Ishikawa (cell line): ENCODE data around the gene KCTD14.

Source experiments
- EGR1 ChIP-seq: IDR thresholded peaks from 2 replicates; pipeline ENCODE4 v1.6.1; 2012
- EP300 ChIP-seq: IDR thresholded peaks from 2 replicates; pipeline ENCODE4 v1.6.1; 2012; ENCODE audit warnings: borderline replicate concordance
- FOXM1 ChIP-seq: IDR thresholded peaks from 2 replicates; pipeline ENCODE4 v1.6.1; 2012; ENCODE audit warnings: low read depth, borderline replicate concordance
- MAX ChIP-seq: IDR thresholded peaks from 2 replicates; pipeline ENCODE4 v1.6.1; 2012
- NFIC ChIP-seq: IDR thresholded peaks from 2 replicates; pipeline ENCODE4 v1.6.1; 2012
- RAD21 ChIP-seq: IDR thresholded peaks from 2 replicates; pipeline ENCODE4 v1.6.1; 2012; ENCODE audit warnings: low read depth
- REST ChIP-seq: IDR thresholded peaks from 2 replicates; pipeline ENCODE4 v1.6.1; 2012; ENCODE audit warnings: low read depth, mild to moderate bottlenecking
- TAF1 ChIP-seq: IDR thresholded peaks from 2 replicates; pipeline ENCODE4 v1.6.1; 2012; ENCODE audit warnings: low read depth, mild to moderate bottlenecking
- USF1 ChIP-seq: IDR thresholded peaks from 2 replicates; pipeline ENCODE4 v1.6.1; 2012
- YY1 ChIP-seq: IDR thresholded peaks from 2 replicates; pipeline ENCODE4 v1.6.1; 2012; ENCODE audit warnings: low read depth

GRCh38 chr11:78054971-78055370 is 31.9 kb upstream of the KCTD14 start:
- TF ChIP-seq TAF1 (no peak), EP300 (no peak), EGR1 (no peak), RAD21 (no peak), YY1 (no peak), NFIC (no peak), REST (no peak), FOXM1 (no peak), USF1 (no peak), MAX (no peak)
